WTC11 (cell line): ENCODE data around the gene RIC8A.

Experiments used
- CTCF ChIP-seq: fragments of 200-600 bp; IDR thresholded peaks from 2 replicates; pipeline ENCODE4 v1.8.0; 2022; ENCODE audit warnings: antibody characterized with exemption
- E2F4 ChIP-seq: sonication (generic); formaldehyde crosslinking; IDR thresholded peaks from 2 replicates; pipeline ENCODE4 v1.8.1; 2022; ENCODE audit warnings: low read depth, mild to moderate bottlenecking, moderate library complexity, missing genetic modification reagents, borderline replicate concordance
- FOXJ3 ChIP-seq: sonication (generic); formaldehyde crosslinking; IDR thresholded peaks from 2 replicates; pipeline ENCODE4 v1.9.0; 2021; ENCODE audit warnings: missing genetic modification reagents, mild to moderate bottlenecking, borderline replicate concordance
- HMGXB4 ChIP-seq: sonication (generic); formaldehyde crosslinking; IDR thresholded peaks from 2 replicates; pipeline ENCODE4 v1.8.1; 2023; ENCODE audit warnings: mild to moderate bottlenecking, moderate library complexity, missing genetic modification reagents
- JUN ChIP-seq: sonication (generic); formaldehyde crosslinking; IDR thresholded peaks from 2 replicates; pipeline ENCODE4 v1.8.0; 2023; ENCODE audit warnings: mild to moderate bottlenecking, missing genetic modification reagents
- TEAD4 ChIP-seq: sonication (generic); formaldehyde crosslinking; IDR thresholded peaks from 2 replicates; pipeline ENCODE4 v1.8.0; 2022; ENCODE audit warnings: mild to moderate bottlenecking, missing genetic modification reagents

GRCh38 chr11:256952-257737 is 49.6 kb downstream of the RIC8A start:
- TF ChIP-seq FOXJ3 (CRISPR knock-in tag) (no peak), JUN (no peak), HMGXB4 (no peak), TEAD4 (CRISPR knock-in tag) (no peak), E2F4 (no peak), CTCF (no peak)
